Mesenchymal stem cell (in vitro differentiated cells and primary cell): Measurements from ENCODE around the gene PSG6.
"Not testable (repeated sequence)": the region's sequence is repeated elsewhere in the genome, so short reads cannot be mapped to it uniquely, and the experiment has no call there.

Experiments used
- DNase-seq: peaks from one replicate; pipeline ENCODE4 v3.0.0-alpha.2; 2013
- H2AFZ ChIP-seq: one replicate; pipeline ENCODE4 v1.6.1; 2013; ENCODE audit warnings: low read depth, mild to moderate bottlenecking, control low read depth, inconsistent platforms, low read length, moderate library complexity
- H2AK5ac ChIP-seq: 2 replicates; pipeline ENCODE4 v1.6.1; 2013; ENCODE audit warnings: low read length, moderate library complexity, mild to moderate bottlenecking, inconsistent platforms; ENCODE audit not compliant: severe bottlenecking
- H2BK120ac ChIP-seq: one replicate; pipeline ENCODE4 v1.6.1; 2013; ENCODE audit warnings: low read depth, mild to moderate bottlenecking, inconsistent platforms, low read length, moderate library complexity
- H2BK12ac ChIP-seq, 2 experiments: one replicate each; pipeline ENCODE4 v1.6.1; 2013; ENCODE audit warnings: inconsistent platforms in 2 of 2, low read length in 2 of 2, mild to moderate bottlenecking in 2 of 2, moderate library complexity in 2 of 2, control low read depth in 1 of 2
- H2BK15ac ChIP-seq: one replicate; pipeline ENCODE4 v1.6.1; 2013; ENCODE audit warnings: mild to moderate bottlenecking, low read depth, inconsistent platforms; ENCODE audit not compliant: poor library complexity, severe bottlenecking
- H2BK5ac ChIP-seq: 2 replicates; pipeline ENCODE4 v1.6.1; 2013; ENCODE audit warnings: low read depth, mild to moderate bottlenecking, low read length, control low read depth, inconsistent platforms; ENCODE audit not compliant: poor library complexity, severe bottlenecking
- H3K14ac ChIP-seq, 2 experiments: one replicate each; pipeline ENCODE4 v1.6.1; 2013; ENCODE audit warnings: inconsistent platforms in 2 of 2, low read length in 2 of 2, control low read depth in 1 of 2, mild to moderate bottlenecking in 1 of 2, moderate library complexity in 1 of 2
- H3K18ac ChIP-seq, 2 experiments: one replicate each; pipeline ENCODE4 v1.6.1; 2013; ENCODE audit warnings: inconsistent platforms in 2 of 2, low read length in 2 of 2, control low read depth in 1 of 2, low read depth in 1 of 2, mild to moderate bottlenecking in 1 of 2
- H3K23ac ChIP-seq, 2 experiments: one replicate each; pipeline ENCODE4 v1.6.1; 2013; ENCODE audit warnings: inconsistent platforms in 2 of 2, low read length in 2 of 2, mild to moderate bottlenecking in 2 of 2, moderate library complexity in 2 of 2, control low read depth in 1 of 2
- H3K27ac ChIP-seq: 2 replicates; pipeline ENCODE4 v1.5.1; 2013; ENCODE audit warnings: mild to moderate bottlenecking, moderate library complexity, low read length, control low read depth, inconsistent platforms; ENCODE audit not compliant: poor library complexity, severe bottlenecking
- H3K27me3 ChIP-seq, 2 experiments: 2 replicates each; pipeline versions ENCODE4 v1.6.1 to v1.7.0; 2013; ENCODE audit warnings: low read length in 2 of 2, mild to moderate bottlenecking in 2 of 2, moderate library complexity in 2 of 2, control low read depth in 1 of 2, inconsistent platforms in 1 of 2; ENCODE audit not compliant: control insufficient read depth in 1 of 2, insufficient read depth in 1 of 2
- H3K36me3 ChIP-seq, 2 experiments: 2 replicates each; pipeline versions ENCODE4 v1.6.1 to v1.7.0; 2013; ENCODE audit warnings: low read length in 2 of 2, control low read depth in 1 of 2, inconsistent platforms in 1 of 2, low read depth in 1 of 2, mild to moderate bottlenecking in 1 of 2; ENCODE audit not compliant: insufficient read depth in 2 of 2, control insufficient read depth in 1 of 2
- H3K4ac ChIP-seq, 2 experiments: one replicate each; pipeline ENCODE4 v1.6.1; 2013; ENCODE audit warnings: inconsistent platforms in 2 of 2, low read length in 2 of 2, mild to moderate bottlenecking in 2 of 2, moderate library complexity in 2 of 2, control low read depth in 1 of 2, low read depth in 1 of 2
- H3K4me1 ChIP-seq: 2 replicates; pipeline ENCODE4 v1.6.1; 2013; ENCODE audit warnings: low read depth, low read length, control low read depth; ENCODE audit not compliant: control insufficient read depth, insufficient read depth
- H3K4me2 ChIP-seq: 2 replicates; pipeline ENCODE4 v1.6.1; 2013; ENCODE audit warnings: low read length, mild to moderate bottlenecking, inconsistent platforms; ENCODE audit not compliant: poor library complexity, severe bottlenecking
- H3K4me3 ChIP-seq, 2 experiments: 2 replicates each; pipeline versions ENCODE4 v1.5.1 to v1.7.0; 2013; ENCODE audit warnings: low read length in 2 of 2, mild to moderate bottlenecking in 2 of 2, control low read depth in 1 of 2, low read depth in 1 of 2; ENCODE audit not compliant: insufficient read depth in 1 of 2
- H3K79me1 ChIP-seq: replicated peaks from 2 replicates; pipeline ENCODE4 v1.6.1; 2013; ENCODE audit warnings: mild to moderate bottlenecking, control low read depth, low read length, inconsistent platforms; ENCODE audit not compliant: poor library complexity, severe bottlenecking
- H3K9ac ChIP-seq: 2 replicates; pipeline ENCODE4 v1.7.0; 2013; ENCODE audit warnings: mild to moderate bottlenecking, low read length, moderate library complexity
- H3K9me3 ChIP-seq: 2 replicates; pipeline ENCODE4 v1.7.0; 2013; ENCODE audit warnings: mild to moderate bottlenecking, low read length; ENCODE audit not compliant: control insufficient read depth
- H4K8ac ChIP-seq: one replicate; pipeline ENCODE4 v1.6.1; 2013; ENCODE audit warnings: inconsistent platforms, mild to moderate bottlenecking, low read length, moderate library complexity
- H4K91ac ChIP-seq: one replicate; pipeline ENCODE4 v1.6.1; 2013; ENCODE audit warnings: mild to moderate bottlenecking, low read length, inconsistent platforms
- WGBS: methylation state at CpG from one replicate; pipeline ENCODE4 v1.1.7; 2013; ENCODE audit warnings: mixed read lengths; 5-methylcytosine and 5-hydroxymethylcytosine counted together

The PSG6 gene

DNA sequence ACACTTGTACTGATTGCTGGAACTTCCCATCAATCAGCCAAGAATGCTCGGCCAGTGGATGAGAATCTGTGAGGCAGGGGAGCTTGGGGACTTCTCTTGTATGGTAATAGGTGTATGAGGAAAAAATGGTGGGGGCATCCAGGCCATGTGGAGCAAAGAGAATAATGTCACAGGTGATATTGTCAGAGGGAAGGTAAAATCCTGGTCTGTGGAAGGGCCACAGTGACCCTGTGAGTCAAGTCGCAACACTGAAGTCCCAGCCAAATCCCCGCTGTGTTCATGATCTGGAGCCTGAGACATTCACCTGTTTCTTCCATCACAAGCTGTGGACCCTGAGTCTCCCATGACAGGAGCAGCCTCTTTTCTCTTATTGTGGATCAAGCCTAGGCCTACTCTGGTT, 11.2 kb upstream of the PSG6 start:
- 87% methylated on average over 3 of the region's 3 CpGs for WGBS
- no peak overlapping the region for H2BK5ac ChIP-seq
- H3K27ac ChIP-seq = no peak overlapping the region

GRCh38 chr19:42926781-42927180, 9.1 kb upstream of the PSG6 start:
- H3K4me2 ChIP-seq = no peak overlapping the region
- no peaks in the 10 kb centered on the region for H3K4me1 ChIP-seq
- H3K14ac ChIP-seq = no peak overlapping the region
- no peak overlapping the region for H2AK5ac ChIP-seq
- no peak overlapping the region for H2BK120ac ChIP-seq
- H3K27ac ChIP-seq = no peak overlapping the region
- H3K27me3 ChIP-seq = no peaks in the 10 kb centered on the region
- no peak overlapping the region for H2BK5ac ChIP-seq
- no peaks in the 10 kb centered on the region for H3K9me3 ChIP-seq
- no peak overlapping the region for H2BK15ac ChIP-seq
- H3K9ac ChIP-seq = no peak overlapping the region
- no peaks in the 10 kb centered on the region for H3K36me3 ChIP-seq
- H3K18ac ChIP-seq = no peak overlapping the region
- H2BK12ac ChIP-seq = no peak overlapping the region
- no peaks in the 10 kb centered on the region for H3K79me1 ChIP-seq
- H4K8ac ChIP-seq = no peak overlapping the region
- H2AFZ ChIP-seq = no peak overlapping the region
- no peak overlapping the region for H3K4me3 ChIP-seq
- 14% methylated on average over 2 of the region's 2 CpGs for WGBS
- no peak overlapping the region for H4K91ac ChIP-seq
- no peak for DNase-seq
- H3K23ac ChIP-seq = no peak overlapping the region
- no peak overlapping the region for H3K4ac ChIP-seq

More for the DNA sequence above, 11.2 kb upstream of the PSG6 start:
- H3K36me3 ChIP-seq = no peaks in the 10 kb centered on the region
- no peak overlapping the region for H3K18ac ChIP-seq
- no peak overlapping the region for H2AFZ ChIP-seq
- no peak overlapping the region for H3K14ac ChIP-seq
- H3K23ac ChIP-seq = no peak overlapping the region
- no peak overlapping the region for H2BK15ac ChIP-seq
- H3K27me3 ChIP-seq = no peaks in the 10 kb centered on the region
- H3K9ac ChIP-seq = no peak overlapping the region
- H2BK120ac ChIP-seq = no peak overlapping the region
- no peak overlapping the region for H4K91ac ChIP-seq
- no peak overlapping the region for H3K4me2 ChIP-seq
- no peak overlapping the region for H3K4me3 ChIP-seq
- no peak overlapping the region for H2AK5ac ChIP-seq
- H3K79me1 ChIP-seq = no peaks in the 10 kb centered on the region
- no peaks in the 10 kb centered on the region for H3K4me1 ChIP-seq
- H3K9me3 ChIP-seq = no peaks in the 10 kb centered on the region
- DNase-seq = no peak
- H3K4ac ChIP-seq = no peak overlapping the region
- no peak overlapping the region for H2BK12ac ChIP-seq
- H4K8ac ChIP-seq = no peak overlapping the region

GRCh38 chr19:42923106-42923505, 5.4 kb upstream of the PSG6 start:
- not testable (repeated sequence) for H3K36me3 ChIP-seq, H2BK5ac ChIP-seq, H3K23ac ChIP-seq, H4K91ac ChIP-seq, H3K9me3 ChIP-seq, H2BK15ac ChIP-seq, H3K18ac ChIP-seq, H2BK12ac ChIP-seq, H3K79me1 ChIP-seq, H3K4me3 ChIP-seq, H3K9ac ChIP-seq, H2AFZ ChIP-seq, H3K14ac ChIP-seq, H3K4me1 ChIP-seq, H2AK5ac ChIP-seq, H3K27me3 ChIP-seq, H3K4me2 ChIP-seq, DNase-seq, H2BK120ac ChIP-seq, H3K4ac ChIP-seq, H4K8ac ChIP-seq, H3K27ac ChIP-seq
- WGBS = 68% methylated on average over 8 of the region's 9 CpGs

DNA sequence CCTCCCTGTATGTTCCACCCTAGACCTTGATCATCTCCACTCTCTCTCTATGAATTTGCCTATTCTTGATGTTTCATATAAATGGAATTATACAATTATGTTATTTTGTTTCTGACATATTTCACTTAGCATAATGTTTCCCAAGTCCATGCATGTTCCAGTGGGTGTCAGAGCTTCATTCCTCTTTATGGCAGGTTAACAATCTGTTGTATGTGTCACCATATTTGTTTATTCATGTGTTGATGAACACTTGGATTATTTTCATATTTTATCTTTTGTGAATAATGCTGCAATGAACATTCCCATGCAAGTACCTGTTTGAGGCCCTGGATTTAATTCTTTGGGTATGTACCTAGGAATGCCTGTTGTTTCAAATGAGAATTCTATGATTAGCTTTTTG, 3.3 kb upstream of the PSG6 start:
- H3K9ac ChIP-seq, H3K14ac ChIP-seq, H2BK120ac ChIP-seq, H3K23ac ChIP-seq, H2BK15ac ChIP-seq, H3K4me2 ChIP-seq, H4K91ac ChIP-seq, H4K8ac ChIP-seq, H3K4me1 ChIP-seq, H2BK12ac ChIP-seq, H2AFZ ChIP-seq, H3K27me3 ChIP-seq, H2BK5ac ChIP-seq, H3K9me3 ChIP-seq, H3K79me1 ChIP-seq, H3K18ac ChIP-seq, H3K36me3 ChIP-seq, H3K4me3 ChIP-seq, DNase-seq, H3K27ac ChIP-seq, H2AK5ac ChIP-seq, H3K4ac ChIP-seq: not testable (repeated sequence)
